SU-DHL-6 (cell line): Measurements from ENCODE around the gene AOX1.

ENCODE experiments used
- H2AFZ ChIP-seq: fragments of 200-600 bp; sonication (generic); 2 replicates; pipeline ENCODE4 v1.6.1; 2014; ENCODE audit warnings: low read depth, mild to moderate bottlenecking, moderate library complexity, mixed read lengths, antibody characterized with exemption, low read length; ENCODE audit not compliant: severe bottlenecking
- H3F3A ChIP-seq: fragments of 200-600 bp; shearing (Covaris generic); 2 replicates; pipeline ENCODE4 v1.6.0; 2016; ENCODE audit warnings: antibody characterized with exemption, mild to moderate bottlenecking; ENCODE audit not compliant: insufficient read depth
- H3K27ac ChIP-seq: fragments of 200-600 bp; sonication (generic); 2 replicates; pipeline ENCODE4 v1.5.1; 2016; ENCODE audit warnings: low read depth, mild to moderate bottlenecking, low read length, moderate library complexity, mixed read lengths
- H3K27me3 ChIP-seq: fragments of 200-600 bp; sonication (generic), shearing (Covaris generic); 2 replicates; pipeline ENCODE4 v1.6.0; 2014; ENCODE audit warnings: mild to moderate bottlenecking, low read length
- H3K36me3 ChIP-seq: fragments of 200-600 bp; sonication (generic); 2 replicates; pipeline ENCODE4 v1.6.1; 2014; ENCODE audit warnings: mild to moderate bottlenecking, low read length, mixed read lengths
- H3K4me2 ChIP-seq: fragments of 300-600, 200-600 bp; shearing (Covaris generic), sonication (generic); 2 replicates; pipeline ENCODE4 v1.6.0; 2014; ENCODE audit warnings: low read length, low read depth, mild to moderate bottlenecking; ENCODE audit not compliant: poor library complexity, severe bottlenecking
- H3K4me3 ChIP-seq: fragments of 200-600 bp; sonication (generic); 2 replicates; pipeline ENCODE4 v1.5.1; 2014; ENCODE audit warnings: antibody characterized with exemption, low read length, mild to moderate bottlenecking, mixed read lengths; ENCODE audit not compliant: insufficient read depth, poor library complexity, severe bottlenecking
- H3K79me2 ChIP-seq: fragments of 200-600 bp; sonication (generic); 2 replicates; pipeline ENCODE4 v1.6.1; 2014; ENCODE audit warnings: mild to moderate bottlenecking, low read length, moderate library complexity; ENCODE audit not compliant: insufficient read depth
- H3K9ac ChIP-seq: fragments of 200-600 bp; sonication (generic); 2 replicates; pipeline ENCODE4 v1.7.0; 2014; ENCODE audit warnings: mild to moderate bottlenecking, low read length
- H3K9me2 ChIP-seq: fragments of 200-600 bp; sonication (generic); replicated peaks from 2 replicates; pipeline ENCODE4 v1.6.1; 2014; ENCODE audit warnings: low read length; ENCODE audit not compliant: insufficient read depth
- H3K9me3 ChIP-seq: fragments of 200-600 bp; sonication (generic); 2 replicates; pipeline ENCODE4 v1.6.1; 2014; ENCODE audit warnings: low read length, mixed read lengths; ENCODE audit not compliant: insufficient read depth
- H4K20me1 ChIP-seq: fragments of 200-600 bp; sonication (generic); 2 replicates; pipeline ENCODE4 v1.6.1; 2014; ENCODE audit warnings: low read depth, mild to moderate bottlenecking, antibody characterized with exemption, low read length, moderate library complexity, mixed read lengths
- EZH2phosphoT487 ChIP-seq: fragments of 200-600 bp; sonication (generic), shearing (Covaris generic); conservative IDR thresholded peaks from 2 replicates; pipeline ENCODE4 v1.6.1; 2018; ENCODE audit warnings: mild to moderate bottlenecking, antibody characterized with exemption, low read length, moderate library complexity, mixed read lengths
- TF ChIP-seq, protein P1 (sequence below): fragments of 200-600 bp; sonication (generic); IDR thresholded peaks from one replicate; pipeline ENCODE4 v1.5.1; 2017; ENCODE audit warnings: antibody characterized with exemption, mild to moderate bottlenecking, low read length, moderate library complexity; ENCODE audit not compliant: insufficient read depth, poor library complexity, severe bottlenecking

AOX1 gene

DNA sequence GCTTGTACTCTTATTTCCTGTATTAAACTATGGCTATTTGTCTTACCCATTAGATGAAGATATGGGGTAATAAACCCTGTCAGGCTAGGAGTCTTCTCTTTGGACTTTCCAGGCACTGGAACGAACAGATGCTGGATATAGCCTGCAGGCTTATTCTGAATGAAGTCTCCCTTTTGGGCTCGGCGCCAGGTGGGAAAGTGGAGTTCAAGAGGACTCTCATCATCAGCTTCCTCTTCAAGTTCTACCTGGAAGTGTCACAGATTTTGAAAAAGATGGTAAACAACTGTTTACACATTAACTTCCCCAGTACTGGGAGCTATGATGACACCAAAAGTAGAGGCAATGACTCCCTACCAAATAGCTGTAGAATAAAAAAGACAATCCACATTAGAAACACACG, 27.9 kb downstream of the AOX1 start:
- TF ChIP-seq EZH2phosphoT487: no peak
- TF ChIP-seq, protein P1, sequence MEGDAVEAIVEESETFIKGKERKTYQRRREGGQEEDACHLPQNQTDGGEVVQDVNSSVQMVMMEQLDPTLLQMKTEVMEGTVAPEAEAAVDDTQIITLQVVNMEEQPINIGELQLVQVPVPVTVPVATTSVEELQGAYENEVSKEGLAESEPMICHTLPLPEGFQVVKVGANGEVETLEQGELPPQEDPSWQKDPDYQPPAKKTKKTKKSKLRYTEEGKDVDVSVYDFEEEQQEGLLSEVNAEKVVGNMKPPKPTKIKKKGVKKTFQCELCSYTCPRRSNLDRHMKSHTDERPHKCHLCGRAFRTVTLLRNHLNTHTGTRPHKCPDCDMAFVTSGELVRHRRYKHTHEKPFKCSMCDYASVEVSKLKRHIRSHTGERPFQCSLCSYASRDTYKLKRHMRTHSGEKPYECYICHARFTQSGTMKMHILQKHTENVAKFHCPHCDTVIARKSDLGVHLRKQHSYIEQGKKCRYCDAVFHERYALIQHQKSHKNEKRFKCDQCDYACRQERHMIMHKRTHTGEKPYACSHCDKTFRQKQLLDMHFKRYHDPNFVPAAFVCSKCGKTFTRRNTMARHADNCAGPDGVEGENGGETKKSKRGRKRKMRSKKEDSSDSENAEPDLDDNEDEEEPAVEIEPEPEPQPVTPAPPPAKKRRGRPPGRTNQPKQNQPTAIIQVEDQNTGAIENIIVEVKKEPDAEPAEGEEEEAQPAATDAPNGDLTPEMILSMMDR: no peak
- no peaks in the 10 kb centered on the region for H3K9me2 ChIP-seq
- H3K4me2 ChIP-seq: no peak overlapping the region
- H3K9me3 ChIP-seq: no peaks in the 10 kb centered on the region
- no peaks in the 10 kb centered on the region for H3F3A ChIP-seq
- H3K9ac ChIP-seq: no peak overlapping the region
- no peak overlapping the region for H3K27ac ChIP-seq
- H4K20me1 ChIP-seq: no peaks in the 10 kb centered on the region
- no peak overlapping the region for H2AFZ ChIP-seq
- H3K27me3 ChIP-seq: no peaks in the 10 kb centered on the region
- H3K36me3 ChIP-seq: no peaks in the 10 kb centered on the region
- H3K4me3 ChIP-seq: no peak overlapping the region
- no peaks in the 10 kb centered on the region for H3K79me2 ChIP-seq

DNA sequence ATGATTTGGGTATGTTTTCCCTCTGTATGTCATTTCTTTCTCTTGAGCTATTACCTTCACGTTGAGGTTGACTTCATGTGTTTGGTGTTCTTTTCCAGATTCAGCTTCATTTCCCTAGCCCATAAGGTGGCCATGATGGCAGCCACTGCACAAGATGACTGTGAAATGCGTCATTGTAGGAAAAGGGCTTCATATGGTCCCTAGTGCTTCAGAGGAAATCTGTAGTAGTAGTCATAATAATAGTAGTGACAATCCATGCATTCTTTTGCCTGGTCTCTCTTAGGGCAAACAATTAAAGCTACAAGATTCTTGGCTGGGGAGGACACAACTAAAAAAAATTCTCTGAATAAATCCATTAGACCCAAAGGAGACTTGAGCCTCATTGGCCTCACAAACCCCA, 28.4 kb downstream of the AOX1 start:
- TF ChIP-seq, protein P1: no peak
- TF ChIP-seq EZH2phosphoT487: no peak
- H3K4me2 ChIP-seq: no peak overlapping the region
- no peaks in the 10 kb centered on the region for H3K27me3 ChIP-seq
- no peaks in the 10 kb centered on the region for H3K9me3 ChIP-seq
- H3K9me2 ChIP-seq: no peaks in the 10 kb centered on the region
- H3K36me3 ChIP-seq: no peaks in the 10 kb centered on the region
- H3K9ac ChIP-seq: no peak overlapping the region
- no peaks in the 10 kb centered on the region for H3K79me2 ChIP-seq
- H2AFZ ChIP-seq: no peak overlapping the region
- no peak overlapping the region for H3K4me3 ChIP-seq
- H4K20me1 ChIP-seq: no peaks in the 10 kb centered on the region
- no peak overlapping the region for H3K27ac ChIP-seq
- no peaks in the 10 kb centered on the region for H3F3A ChIP-seq

DNA sequence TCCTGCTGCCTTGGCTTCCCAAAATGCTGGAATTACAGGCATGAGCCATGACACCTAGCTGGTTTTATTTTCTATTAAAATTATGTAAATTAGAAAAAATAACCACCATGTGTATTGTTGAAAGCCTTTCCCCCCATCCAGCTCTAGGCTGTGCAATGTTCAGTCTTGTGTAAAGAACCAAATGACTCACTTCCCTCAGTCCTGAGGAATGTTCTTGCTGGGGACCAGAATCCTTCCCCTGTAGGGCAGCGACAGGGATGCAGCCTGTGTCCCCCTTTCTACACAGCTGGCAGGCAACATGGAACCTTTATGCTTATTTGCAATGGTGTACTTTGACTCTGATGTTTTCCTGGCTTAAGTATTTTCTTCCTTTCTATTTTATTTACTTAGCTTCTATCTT, 29.4 kb downstream of the AOX1 start:
- Histone ChIP-seq H2AFZ (no peak overlapping the region), H3K9me2 (no peaks in the 10 kb centered on the region), H3K4me2 (no peak overlapping the region), H3K79me2 (no peaks in the 10 kb centered on the region), H3K27me3 (no peaks in the 10 kb centered on the region), H3K4me3 (no peak overlapping the region), H4K20me1 (no peaks in the 10 kb centered on the region), H3K9me3 (no peaks in the 10 kb centered on the region), H3F3A (no peaks in the 10 kb centered on the region), H3K9ac (no peak overlapping the region), H3K36me3 (no peaks in the 10 kb centered on the region), H3K27ac (no peak overlapping the region)
- TF ChIP-seq, protein P1: no peak
- TF ChIP-seq EZH2phosphoT487: no peak

DNA sequence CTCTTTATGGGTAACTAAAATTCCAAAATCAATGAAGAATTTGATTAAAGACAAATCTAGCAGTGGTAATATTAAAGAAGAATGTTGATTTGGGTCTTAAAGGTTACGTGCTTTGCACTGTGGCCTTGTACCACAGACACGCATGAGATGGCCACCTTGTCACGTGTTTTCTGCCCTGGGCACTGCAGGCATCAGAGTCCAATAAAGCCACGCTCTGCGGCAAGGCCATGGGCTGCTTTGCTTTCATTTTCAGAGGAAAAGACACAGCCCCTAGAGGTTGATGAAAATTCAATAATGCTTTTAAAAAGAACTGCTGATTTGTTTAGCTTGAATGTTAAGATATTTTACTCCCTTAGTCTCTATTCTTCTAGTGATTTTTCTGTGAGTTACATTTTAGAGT, 30.4 kb downstream of the AOX1 start:
- Histone ChIP-seq H3K36me3 (no peaks in the 10 kb centered on the region), H4K20me1 (no peaks in the 10 kb centered on the region), H3F3A (no peaks in the 10 kb centered on the region), H3K27me3 (no peaks in the 10 kb centered on the region), H3K4me2 (no peak overlapping the region), H3K79me2 (no peaks in the 10 kb centered on the region), H3K9me2 (no peaks in the 10 kb centered on the region), H3K9ac (no peak overlapping the region), H3K4me3 (no peak overlapping the region), H2AFZ (no peak overlapping the region), H3K27ac (no peak overlapping the region), H3K9me3 (no peaks in the 10 kb centered on the region)
- TF ChIP-seq EZH2phosphoT487: no peak
- TF ChIP-seq, protein P1: no peak
